HG03064 (cell line): ENCODE results near the gene CCDC70.
"Not testable (repeated sequence)": the region's sequence is repeated elsewhere in the genome, so short reads cannot be mapped to it uniquely, and the experiment has no call there.

Source experiments
- ATAC-seq: cut with Tn5 transposase; IDR thresholded peaks from one replicate; pipeline ENCODE4 v1.9.1; 2021; ENCODE audit warnings: low read depth; ENCODE audit not compliant: unreplicated experiment

CCDC70 gene

GRCh38 chr13:51900471-51900870 is 38.7 kb downstream of the CCDC70 start:
- ATAC-seq = no peak

GRCh38 chr13:51902776-51903175 is 41.0 kb downstream of the CCDC70 start:
- no peak for ATAC-seq

GRCh38 chr13:51905787-51906186 is 44.0 kb downstream of the CCDC70 start:
- ATAC-seq = no peak

GRCh38 chr13:51906581-51906980 is 44.8 kb downstream of the CCDC70 start:
- ATAC-seq = no peak

- ATAC-seq = no peak
These were observed 45.4 kb downstream of the CCDC70 start for GRCh38 chr13:51907040-51907732.

- not testable (repeated sequence) for ATAC-seq
These were observed 47.5 kb downstream of the CCDC70 start for GRCh38 chr13:51909265-51909664.

- no peak for ATAC-seq
These were observed 48.7 kb downstream of the CCDC70 start for GRCh38 chr13:51910508-51910907.

GRCh38 chr13:51912091-51912490 is 50.3 kb downstream of the CCDC70 start:
- ATAC-seq = no peak

GRCh38 chr13:51912511-51913225 is 50.9 kb downstream of the CCDC70 start:
- no peak for ATAC-seq

- no peak for ATAC-seq
These were observed 51.8 kb downstream of the CCDC70 start for GRCh38 chr13:51913421-51914136.

GRCh38 chr13:51914137-51914493 is 52.3 kb downstream of the CCDC70 start:
- ATAC-seq = no peak
